HG03565 (cell line): ENCODE results near the gene IL20RA.
"Not testable (repeated sequence)": the region's sequence is repeated elsewhere in the genome, so short reads cannot be mapped to it uniquely, and the experiment has no call there.

Source experiments
- ATAC-seq: cut with Tn5 transposase; IDR thresholded peaks from one replicate; pipeline ENCODE4 v1.9.1; 2021; ENCODE audit warnings: mild to moderate bottlenecking, moderate library complexity; ENCODE audit not compliant: unreplicated experiment

Gene IL20RA

GRCh38 chr6:137044366-137045221, at the start of gene IL20RA:
Gene IL20RA, minus strand, starts transcription at chr6:137044965. Its CDS starts 237 bp downstream, at chr6:137044728.
- no peak for ATAC-seq

- ATAC-seq, result no peak
Measured at GRCh38 chr6:137093183-137094069, 48.7 kb upstream of the IL20RA start.

GRCh38 chr6:137092018-137092417, 47.3 kb upstream of the IL20RA start:
- no peak for ATAC-seq

- no peak for ATAC-seq
Measured at GRCh38 chr6:137089305-137089704, 44.5 kb upstream of the IL20RA start.

GRCh38 chr6:137087902-137088301, 43.1 kb upstream of the IL20RA start:
- ATAC-seq, result no peak

GRCh38 chr6:137086031-137086430, 41.3 kb upstream of the IL20RA start:
- no peak for ATAC-seq

GRCh38 chr6:137084865-137085617, 40.3 kb upstream of the IL20RA start:
- no peak for ATAC-seq

- ATAC-seq, result no peak
Measured at GRCh38 chr6:137084090-137084489, 39.3 kb upstream of the IL20RA start.

- no peak for ATAC-seq
Measured at GRCh38 chr6:137081997-137082396, 37.2 kb upstream of the IL20RA start.

- no peak for ATAC-seq
Measured at GRCh38 chr6:137080711-137081110, 35.9 kb upstream of the IL20RA start.

- ATAC-seq, result peak; percentile 96
Measured at GRCh38 chr6:137076277-137077068, 31.7 kb upstream of the IL20RA start.

GRCh38 chr6:137075790-137076189, 31.0 kb upstream of the IL20RA start:
- not testable (repeated sequence) for ATAC-seq

- no peak for ATAC-seq
Measured at GRCh38 chr6:137070303-137070702, 25.5 kb upstream of the IL20RA start.

- ATAC-seq, result no peak
Measured at GRCh38 chr6:137067399-137067798, 22.6 kb upstream of the IL20RA start.

- ATAC-seq, result no peak
Measured at GRCh38 chr6:137058037-137058436, 13.3 kb upstream of the IL20RA start.

GRCh38 chr6:137056121-137056880, 11.5 kb upstream of the IL20RA start:
- no peak for ATAC-seq

- no peak for ATAC-seq
Measured at GRCh38 chr6:137051790-137052472, 7.2 kb upstream of the IL20RA start.

GRCh38 chr6:137049095-137049494, 4.3 kb upstream of the IL20RA start:
- ATAC-seq, result no peak

- no peak for ATAC-seq
Measured at GRCh38 chr6:137046871-137047412, 2.2 kb upstream of the IL20RA start.
